ENCODE measurements around the gene SLC34A3.

SLC34A3 gene

GRCh38 chr9:137230705-137231371 lies at the start of gene SLC34A3:
Gene SLC34A3, plus strand, starts transcription at chr9:137230901. Its CDS starts 802 bp downstream, at chr9:137231703.
- no peak for DNase-seq (ENCODE audit: low read depth in 2 of 2)

- DNase-seq (ENCODE audit: low read depth in 2 of 2): no peak
Measured at GRCh38 chr9:137181680-137182079, 49.0 kb upstream of the SLC34A3 start.

DNA sequence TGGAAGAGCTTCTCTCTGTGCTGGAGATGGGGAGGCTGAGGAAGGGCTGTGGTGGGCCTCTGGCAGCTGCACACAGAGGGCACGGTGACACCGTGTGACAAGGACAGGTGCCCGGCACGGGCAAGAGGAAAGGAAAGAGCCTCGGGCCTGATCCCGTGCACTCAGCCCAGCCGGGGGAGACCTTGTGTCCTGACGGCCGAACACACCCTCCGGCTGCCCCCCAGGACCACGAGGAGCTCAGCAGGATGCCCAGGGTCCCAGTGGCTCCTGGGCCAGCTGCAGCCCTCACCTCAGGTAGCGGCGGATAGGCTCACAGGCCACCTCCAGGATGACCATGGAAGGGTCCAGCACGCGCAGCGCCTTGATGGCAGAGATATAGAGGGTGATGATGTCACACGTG lies 47.9 kb upstream of the SLC34A3 start:
- no peak for DNase-seq (ENCODE audit: low read depth in 2 of 2)

DNA sequence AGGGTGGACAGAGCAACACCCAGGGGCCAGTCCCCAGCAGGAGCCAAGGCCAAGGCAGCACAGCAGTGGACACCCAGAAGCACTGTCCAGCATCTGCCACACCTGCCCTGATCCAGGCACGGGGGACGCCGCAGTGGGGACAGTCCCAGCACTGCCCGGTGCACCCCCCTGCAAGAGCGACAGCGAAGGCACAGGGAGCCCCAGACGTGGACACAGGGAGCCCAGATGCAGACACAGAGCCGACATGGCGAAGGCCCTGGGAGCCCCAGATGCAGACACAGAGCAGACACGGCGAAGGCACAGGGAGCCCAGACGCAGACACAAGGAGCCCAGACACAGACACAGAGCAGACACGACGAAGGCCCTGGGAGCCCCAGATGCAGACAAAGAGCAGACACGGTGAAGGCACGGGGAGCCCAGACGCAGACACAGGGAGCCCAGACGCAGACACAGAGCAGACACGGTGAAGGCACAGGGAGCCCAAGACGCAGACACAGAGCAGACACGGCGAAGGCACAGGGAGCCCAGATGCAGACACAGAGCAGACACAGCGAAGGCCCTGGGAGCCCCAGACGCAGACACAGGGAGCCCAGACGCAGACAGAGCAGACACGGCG lies 46.6 kb upstream of the SLC34A3 start:
- no peak for DNase-seq (ENCODE audit: low read depth in 2 of 2)

GRCh38 chr9:137184881-137185660 lies 45.6 kb upstream of the SLC34A3 start:
- no peak for DNase-seq (ENCODE audit: low read depth in 2 of 2)

- DNase-seq (ENCODE audit: low read depth in 2 of 2): no peak
Measured at GRCh38 chr9:137185921-137186320, 44.8 kb upstream of the SLC34A3 start.

GRCh38 chr9:137186385-137186784 lies 44.3 kb upstream of the SLC34A3 start:
- no peak for DNase-seq (ENCODE audit: low read depth in 2 of 2)

DNA sequence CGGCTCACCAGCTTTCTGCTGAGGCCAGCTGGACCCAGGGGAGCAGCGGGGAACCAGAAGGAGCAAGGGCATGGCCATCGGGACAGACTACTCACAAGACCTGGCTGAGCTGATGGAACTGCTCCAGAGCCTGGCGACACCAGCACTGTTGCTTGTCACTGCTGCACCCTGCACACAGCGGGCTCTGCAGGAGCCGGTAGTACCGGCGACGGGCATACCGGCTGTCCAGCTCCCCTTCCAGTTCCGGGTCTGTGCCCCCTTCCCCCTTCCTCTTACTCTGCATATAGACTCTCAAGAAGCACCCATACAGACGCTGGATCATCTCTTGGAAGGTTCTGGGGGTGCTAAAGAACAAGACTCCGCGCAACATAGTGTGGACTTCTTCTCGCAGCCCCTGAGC lies 43.3 kb upstream of the SLC34A3 start:
- no peak for DNase-seq (ENCODE audit: low read depth in 2 of 2)

GRCh38 chr9:137188086-137188489 lies 42.6 kb upstream of the SLC34A3 start:
- no peak for DNase-seq (ENCODE audit: low read depth in 2 of 2)

DNA sequence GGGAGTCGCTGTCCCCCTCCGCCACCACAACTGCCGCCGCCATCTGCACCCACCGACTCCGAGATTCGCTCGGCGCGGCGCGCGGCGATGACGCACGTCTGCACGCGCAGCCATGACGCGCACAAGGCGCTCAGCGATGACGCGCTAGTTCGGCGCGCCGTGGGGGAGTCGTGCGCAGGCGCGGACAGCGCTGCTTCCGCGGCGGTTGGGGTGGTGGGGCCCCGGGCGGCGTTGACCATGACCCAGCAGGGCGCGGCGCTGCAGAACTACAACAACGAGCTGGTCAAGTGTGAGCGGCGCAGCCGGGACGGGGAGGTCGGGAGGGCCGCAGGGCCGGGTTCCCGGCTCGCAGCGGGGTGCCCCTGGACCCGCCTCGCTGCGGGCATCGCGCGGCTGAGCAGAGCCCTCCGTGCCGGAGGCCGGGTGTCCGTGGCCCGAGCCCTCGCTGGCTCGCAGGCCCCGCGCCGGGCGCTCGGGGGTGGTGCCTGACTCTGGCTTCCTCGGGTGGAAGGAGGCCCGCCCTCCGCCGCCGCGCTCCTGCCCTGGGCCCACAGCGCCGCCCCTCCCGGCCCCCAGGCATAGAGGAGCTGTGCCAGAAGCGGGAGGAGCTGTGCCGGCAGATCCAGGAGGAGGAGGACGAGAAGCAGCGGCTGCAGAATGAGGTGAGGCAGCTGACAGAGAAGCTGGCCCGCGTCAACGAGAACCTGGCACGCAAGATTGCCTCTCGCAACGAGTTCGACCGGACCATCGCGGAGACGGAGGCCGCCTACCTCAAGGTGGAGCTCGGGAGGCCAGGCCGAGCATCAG lies 42.0 kb upstream of the SLC34A3 start, which contains the start of the genes ANAPC2 and SSNA1:
Gene ANAPC2, minus strand, starts transcription at position 71 of the 807 bp plus-strand sequence. Its CDS starts 28 bp downstream, at position 43.
Gene SSNA1, plus strand, starts transcription at position 187 of the 807 bp plus-strand sequence. Its CDS starts 51 bp downstream, at position 238.
- peak; percentile 77 to 90 for DNase-seq (ENCODE audit: low read depth in 2 of 2)

DNA sequence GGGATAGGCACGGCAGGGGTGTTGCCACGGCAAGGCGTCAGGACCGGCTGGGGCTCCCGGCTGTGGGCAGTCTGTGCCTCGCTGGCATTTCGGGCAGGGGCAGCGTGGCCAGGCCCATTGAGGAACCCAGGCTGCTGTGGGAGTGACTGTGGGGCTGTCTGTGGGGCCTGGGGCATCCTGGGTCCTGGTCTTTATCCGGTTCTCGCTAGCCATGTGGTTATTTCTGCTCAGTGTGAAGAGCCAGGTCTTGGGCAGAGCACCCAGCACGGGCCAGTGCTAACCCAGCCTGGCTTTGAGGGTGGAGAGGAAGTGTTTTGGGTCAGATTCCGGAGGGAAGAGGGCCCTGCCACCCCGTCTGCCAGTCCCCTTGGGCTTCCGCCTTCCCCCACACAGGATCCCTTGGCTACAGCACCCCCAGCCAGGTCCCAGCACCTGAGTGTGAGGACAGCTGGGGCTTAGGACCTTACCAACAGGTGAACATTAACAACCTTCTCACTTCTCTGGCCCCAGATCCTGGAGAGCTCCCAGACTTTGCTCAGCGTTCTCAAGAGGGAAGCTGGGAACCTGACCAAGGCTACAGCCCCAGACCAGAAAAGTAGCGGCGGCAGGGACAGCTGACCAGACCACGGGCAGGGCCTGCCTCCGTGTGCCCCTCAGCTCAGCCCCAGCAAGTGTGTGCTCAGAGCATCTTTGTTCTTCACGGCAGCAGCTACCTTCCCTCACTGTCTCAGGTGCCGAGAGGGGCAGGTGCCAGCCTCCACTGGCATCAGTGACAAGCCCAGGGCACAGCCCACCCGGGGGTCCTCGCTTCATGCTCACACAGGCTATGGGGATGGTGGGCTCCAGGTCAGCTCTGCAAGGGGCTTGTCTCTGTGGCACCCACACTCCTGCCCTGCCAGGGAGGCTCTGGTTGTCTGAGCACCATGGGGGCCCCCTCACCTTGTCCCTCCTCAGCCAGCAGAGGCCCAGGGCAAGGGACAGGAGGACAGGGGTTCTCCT lies 41.1 kb upstream of the SLC34A3 start:
- DNase-seq (ENCODE audit: low read depth in 2 of 2): no peak

GRCh38 chr9:137190315-137190856 lies 40.3 kb upstream of the SLC34A3 start:
- DNase-seq (ENCODE audit: low read depth in 2 of 2): no peak

- no peak for DNase-seq (ENCODE audit: low read depth in 2 of 2)
Measured at GRCh38 chr9:137191245-137191644, 39.5 kb upstream of the SLC34A3 start.

GRCh38 chr9:137191691-137192447 lies 38.8 kb upstream of the SLC34A3 start:
- no peak for DNase-seq (ENCODE audit: low read depth in 2 of 2)

DNA sequence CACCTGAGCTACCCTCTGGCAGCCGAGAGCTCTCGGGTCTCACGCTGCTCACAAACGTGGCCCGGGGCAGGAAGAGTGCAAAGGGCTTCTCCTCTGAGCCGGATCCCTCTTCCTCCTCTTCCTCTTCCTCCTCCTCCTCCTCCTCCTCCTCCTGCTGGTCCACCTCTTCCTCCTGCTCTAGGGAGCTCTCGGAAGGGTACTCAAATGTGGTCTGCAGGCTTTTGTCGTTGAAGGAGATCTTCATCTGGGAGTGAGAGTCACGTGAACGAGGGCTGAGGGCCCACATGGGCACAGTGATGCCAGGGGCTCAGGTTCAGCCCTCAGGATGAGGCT lies 38.3 kb upstream of the SLC34A3 start:
- no peak for DNase-seq (ENCODE audit: low read depth in 2 of 2)

- no peak for DNase-seq (ENCODE audit: low read depth in 2 of 2)
Measured at GRCh38 chr9:137192859-137193258, 37.8 kb upstream of the SLC34A3 start.

DNA sequence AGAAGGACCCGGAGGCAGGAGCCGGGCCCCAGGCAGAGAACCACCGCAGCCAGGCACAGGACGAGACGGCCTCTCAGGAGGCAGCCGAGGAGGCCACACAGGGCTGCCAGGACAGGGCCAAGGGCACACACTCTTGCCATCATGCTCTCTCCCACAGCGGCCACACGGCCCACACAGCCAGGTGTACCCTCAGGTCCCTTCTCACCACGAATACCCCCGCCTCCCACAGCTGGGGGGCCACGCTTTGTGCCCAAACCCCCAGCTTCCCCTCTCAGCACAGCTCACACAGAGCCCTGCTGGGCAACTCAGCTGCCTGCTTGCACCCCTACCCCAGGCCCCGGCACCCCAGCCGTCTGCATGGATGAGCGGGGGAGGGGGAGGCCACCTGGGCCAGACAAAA lies 36.9 kb upstream of the SLC34A3 start:
- DNase-seq (ENCODE audit: low read depth in 2 of 2): no peak

- DNase-seq (ENCODE audit: low read depth in 2 of 2): no peak
Measured at GRCh38 chr9:137194388-137194787, 36.3 kb upstream of the SLC34A3 start.

GRCh38 chr9:137194909-137195308 lies 35.8 kb upstream of the SLC34A3 start:
- no peak for DNase-seq (ENCODE audit: low read depth in 2 of 2)
